ENCODE results near the gene ERAS.

GRCh38 chrX:48782216-48782615, 44.1 kb upstream of the ERAS start:
- TF ChIP-seq CTCF (conservative IDR thresholded peaks at IDR 0.05; ENCODE audit: low read length) (no peak), EZH2phosphoT487 (IDR thresholded peaks at IDR 0.05; ENCODE audit: borderline replicate concordance, low read depth, low read length) (no peak)
